ENCODE measurements around the gene ECPAS. TPM values are rescaled to one million over a fixed set of nuclear protein-coding genes. Genes with fewer than 3 reads are reported as not detected.

The ECPAS gene
- total and polyA plus RNA-seq, 2 donors (not counting 1 experiment from before 2014, with no cell fraction given): 12.9 to 69.5 TPM

GRCh38 chr9:111458139-111459009 is 25.8 kb downstream of the ECPAS start:
- H3K4me3 ChIP-seq (ENCODE audit: control extremely low read depth in 1 of 5, extremely low read depth in 1 of 5, insufficient read depth in 1 of 5, low read depth in 2 of 5, low read length in 4 of 5): no peak overlapping the region
- TF ChIP-seq, protein P1, sequence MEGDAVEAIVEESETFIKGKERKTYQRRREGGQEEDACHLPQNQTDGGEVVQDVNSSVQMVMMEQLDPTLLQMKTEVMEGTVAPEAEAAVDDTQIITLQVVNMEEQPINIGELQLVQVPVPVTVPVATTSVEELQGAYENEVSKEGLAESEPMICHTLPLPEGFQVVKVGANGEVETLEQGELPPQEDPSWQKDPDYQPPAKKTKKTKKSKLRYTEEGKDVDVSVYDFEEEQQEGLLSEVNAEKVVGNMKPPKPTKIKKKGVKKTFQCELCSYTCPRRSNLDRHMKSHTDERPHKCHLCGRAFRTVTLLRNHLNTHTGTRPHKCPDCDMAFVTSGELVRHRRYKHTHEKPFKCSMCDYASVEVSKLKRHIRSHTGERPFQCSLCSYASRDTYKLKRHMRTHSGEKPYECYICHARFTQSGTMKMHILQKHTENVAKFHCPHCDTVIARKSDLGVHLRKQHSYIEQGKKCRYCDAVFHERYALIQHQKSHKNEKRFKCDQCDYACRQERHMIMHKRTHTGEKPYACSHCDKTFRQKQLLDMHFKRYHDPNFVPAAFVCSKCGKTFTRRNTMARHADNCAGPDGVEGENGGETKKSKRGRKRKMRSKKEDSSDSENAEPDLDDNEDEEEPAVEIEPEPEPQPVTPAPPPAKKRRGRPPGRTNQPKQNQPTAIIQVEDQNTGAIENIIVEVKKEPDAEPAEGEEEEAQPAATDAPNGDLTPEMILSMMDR (IDR thresholded peaks at IDR 0.05): no peak
- TF ChIP-seq EZH2 (IDR thresholded peaks at IDR 0.05; ENCODE audit: borderline replicate concordance, insufficient read depth, low read depth, low read length, poor library complexity, severe bottlenecking): no peak
- intact Hi-C loops (cut with micrococcal nuclease): no loop called here
- H3K9ac ChIP-seq (ENCODE audit: low read length): no peak overlapping the region
- WGBS (ENCODE audit: insufficient coverage): no CpG with 5 or more reads among the region's 7 CpGs
- no peak overlapping the region for H3K4me2 ChIP-seq (replicated peaks; ENCODE audit: low read depth, low read length, poor library complexity, severe bottlenecking)
- no peak overlapping the region for H3K27ac Mint-ChIP-seq
- H3K36me3 ChIP-seq (replicated peaks in 1 of 2; ENCODE audit: control extremely low read depth in 1 of 2, control insufficient read depth in 1 of 2, extremely low read depth in 1 of 2, insufficient read depth in 2 of 2, low read length in 1 of 2): no peaks in the 10 kb centered on the region
- H2AFZ ChIP-seq (ENCODE audit: insufficient read depth, low read depth, low read length, poor library complexity, severe bottlenecking): no peak overlapping the region
- H3K4me1 Mint-ChIP-seq: peaks cover 27% of the 10 kb centered on the region
- ATAC-seq (ENCODE audit: low read depth) (no peak), DNase-seq (no peak)
- no peaks in the 10 kb centered on the region for H3K4me1 ChIP-seq (ENCODE audit: control insufficient read depth in 2 of 2, insufficient read depth in 2 of 2, low read length in 2 of 2)
- no peak overlapping the region for H3K4me3 Mint-ChIP-seq
- peaks cover 7% of the 10 kb centered on the region for H3K9me3 Mint-ChIP-seq (ENCODE audit: insufficient read depth)
- no peak overlapping the region for H3K27ac ChIP-seq (ENCODE audit: low read length in 2 of 2)
- peaks cover 13% of the 10 kb centered on the region for H4K20me1 ChIP-seq (ENCODE audit: control insufficient read depth, insufficient read depth, low read length, poor library complexity, severe bottlenecking)
- CTCF ChIA-PET: no interaction called here
- POLR2A ChIA-PET: no interaction called here
- peaks cover 0 to 4% (median 3%) of the 10 kb centered on the region in 3 donors for H3K9me3 ChIP-seq (ENCODE audit: control extremely low read depth in 1 of 3, control insufficient read depth in 2 of 3, insufficient read depth in 1 of 3, low read length in 2 of 3)
- H3K79me2 ChIP-seq (ENCODE audit: control insufficient read depth, insufficient read depth, low read length): peaks cover 60% of the 10 kb centered on the region
- no peaks in the 10 kb centered on the region for H3K27me3 ChIP-seq (replicated peaks in 1 of 4; ENCODE audit: control extremely low read depth in 1 of 4, control insufficient read depth in 3 of 4, insufficient read depth in 4 of 4, low read length in 3 of 4)
- H3K27me3 Mint-ChIP-seq: no peaks in the 10 kb centered on the region

GRCh38 chr9:111456529-111456928 is 27.7 kb downstream of the ECPAS start:
- H3K79me2 ChIP-seq (ENCODE audit: control insufficient read depth, insufficient read depth, low read length): peaks cover 51% of the 10 kb centered on the region
- Mint-ChIP-seq H3K27me3 (no peaks in the 10 kb centered on the region), H3K9me3 (ENCODE audit: insufficient read depth) (peaks cover under 1% of the 10 kb centered on the region), H3K27ac (no peak overlapping the region), H3K4me1 (peaks cover 27% of the 10 kb centered on the region), H3K4me3 (no peak overlapping the region)
- no peaks in the 10 kb centered on the region for H3K4me1 ChIP-seq (ENCODE audit: control insufficient read depth in 2 of 2, insufficient read depth in 2 of 2, low read length in 2 of 2)
- no peaks in the 10 kb centered on the region for H3K36me3 ChIP-seq (replicated peaks in 1 of 2; ENCODE audit: control extremely low read depth in 1 of 2, control insufficient read depth in 1 of 2, extremely low read depth in 1 of 2, insufficient read depth in 2 of 2, low read length in 1 of 2)
- no peak for DNase-seq
- no peak overlapping the region for H3K27ac ChIP-seq (ENCODE audit: low read length in 2 of 2)
- H3K4me3 ChIP-seq (ENCODE audit: control extremely low read depth in 1 of 5, extremely low read depth in 1 of 5, insufficient read depth in 1 of 5, low read depth in 2 of 5, low read length in 4 of 5): no peak overlapping the region
- peaks cover 20% of the 10 kb centered on the region for H4K20me1 ChIP-seq (ENCODE audit: control insufficient read depth, insufficient read depth, low read length, poor library complexity, severe bottlenecking)
- CTCF ChIA-PET: no interaction called here
- POLR2A ChIA-PET: no interaction called here
- H2AFZ ChIP-seq (ENCODE audit: insufficient read depth, low read depth, low read length, poor library complexity, severe bottlenecking): no peak overlapping the region
- TF ChIP-seq EZH2 (IDR thresholded peaks at IDR 0.05; ENCODE audit: borderline replicate concordance, insufficient read depth, low read depth, low read length, poor library complexity, severe bottlenecking): no peak
- TF ChIP-seq, protein P1 (IDR thresholded peaks at IDR 0.05): no peak
- H3K27me3 ChIP-seq (replicated peaks in 1 of 4; ENCODE audit: control extremely low read depth in 1 of 4, control insufficient read depth in 3 of 4, insufficient read depth in 4 of 4, low read length in 3 of 4): no peaks in the 10 kb centered on the region
- peaks cover 0 to 1% (median 0%) of the 10 kb centered on the region in 3 donors for H3K9me3 ChIP-seq (ENCODE audit: control extremely low read depth in 1 of 3, control insufficient read depth in 2 of 3, insufficient read depth in 1 of 3, low read length in 2 of 3)
- H3K4me2 ChIP-seq (replicated peaks; ENCODE audit: low read depth, low read length, poor library complexity, severe bottlenecking): no peak overlapping the region
- intact Hi-C loops (cut with micrococcal nuclease): no loop called here
- WGBS (ENCODE audit: insufficient coverage): no CpG with 5 or more reads among the region's 2 CpGs
- no peak overlapping the region for H3K9ac ChIP-seq (ENCODE audit: low read length)
- no peak for ATAC-seq (ENCODE audit: low read depth)

Data from B cell (primary cell).